Activated CD8-positive, alpha-beta memory T cell treated with anti-CD3 and anti-CD28 coated beads for 4 hours (primary cell): ENCODE results near the gene EXOSC2.

ENCODE experiments used
- DNase-seq, 2 donors: peaks; one replicate each; pipeline ENCODE4 v3.0.0-alpha.2; 2020; ENCODE audit warnings: low read depth in 2 of 2

Gene EXOSC2

DNA sequence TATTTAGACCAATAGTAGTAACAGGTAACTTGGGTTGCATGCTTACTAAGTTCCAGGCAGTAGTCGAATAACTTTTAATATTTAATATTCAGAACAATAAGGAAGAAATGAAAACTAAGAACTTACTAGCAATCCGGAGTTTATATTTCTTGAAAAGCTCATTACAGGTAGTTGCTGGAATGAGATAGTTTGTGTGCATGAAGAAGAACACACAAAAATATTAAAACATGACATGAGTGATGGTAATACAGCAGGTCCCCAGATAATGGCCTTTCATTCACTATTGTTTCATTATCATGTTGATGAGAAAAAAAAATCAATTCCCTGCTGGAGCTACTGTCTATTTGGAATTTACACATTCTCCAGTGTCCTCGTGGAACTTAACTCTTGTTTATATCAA lies 44.7 kb downstream of the EXOSC2 start:
- DNase-seq, result no peak

DNA sequence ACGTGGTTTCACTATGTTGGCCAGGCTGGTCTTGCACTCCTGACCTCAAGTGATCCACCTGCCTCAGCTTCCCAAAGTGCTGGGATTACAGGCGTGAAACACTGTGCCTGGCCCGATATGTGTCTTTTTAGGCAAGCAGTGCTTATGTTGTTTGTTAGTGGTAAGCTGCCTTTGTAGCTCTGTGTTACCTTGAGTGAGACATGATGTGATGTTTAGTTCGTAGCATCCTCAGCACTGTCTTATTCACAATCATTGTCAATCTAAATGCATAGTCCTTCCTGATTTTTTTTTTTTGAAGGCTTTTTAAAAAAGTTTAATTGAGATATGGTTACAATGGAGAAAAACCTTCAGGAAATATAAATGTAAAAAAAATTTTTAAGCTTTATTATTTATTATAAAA lies 45.5 kb downstream of the EXOSC2 start:
- DNase-seq, result no peak

DNA sequence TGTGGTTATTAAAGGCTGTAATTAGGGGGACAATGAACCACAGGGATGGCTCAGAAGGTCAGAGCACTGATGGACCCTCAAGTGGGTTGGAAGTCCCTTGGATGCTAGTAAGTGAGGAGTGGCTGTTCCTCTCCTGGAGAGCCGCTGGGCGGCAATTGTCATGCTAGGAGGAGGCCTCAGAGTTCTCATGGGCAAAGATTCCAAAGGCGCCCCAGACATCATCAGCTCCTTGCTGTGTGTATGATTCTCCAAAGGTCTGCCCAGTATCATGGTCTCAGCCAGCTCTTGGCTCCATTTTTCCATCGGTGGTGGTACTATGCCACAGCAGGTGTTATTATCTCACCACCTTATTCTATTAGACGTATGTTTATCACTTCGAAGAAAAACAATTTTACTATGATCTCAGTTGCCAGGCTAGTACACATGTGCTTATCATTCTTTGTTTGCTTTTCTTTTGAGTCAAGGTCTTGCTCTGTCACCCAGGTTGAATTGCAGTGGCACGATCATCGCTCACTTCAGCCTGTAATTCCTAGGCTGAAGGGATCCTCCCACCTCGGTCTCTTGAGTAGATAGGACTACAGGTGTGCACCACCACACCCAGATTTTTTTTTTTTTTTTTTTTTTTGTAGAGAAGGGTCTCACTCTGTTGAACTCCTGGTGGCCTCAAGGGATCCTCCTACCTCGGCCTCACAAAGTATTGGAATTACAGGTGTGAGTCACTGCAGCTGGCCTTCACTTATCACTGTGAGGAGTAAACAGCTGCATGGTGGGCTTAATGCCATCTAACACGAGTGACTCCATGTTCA lies 46.8 kb downstream of the EXOSC2 start:
- DNase-seq, result no peak

DNA sequence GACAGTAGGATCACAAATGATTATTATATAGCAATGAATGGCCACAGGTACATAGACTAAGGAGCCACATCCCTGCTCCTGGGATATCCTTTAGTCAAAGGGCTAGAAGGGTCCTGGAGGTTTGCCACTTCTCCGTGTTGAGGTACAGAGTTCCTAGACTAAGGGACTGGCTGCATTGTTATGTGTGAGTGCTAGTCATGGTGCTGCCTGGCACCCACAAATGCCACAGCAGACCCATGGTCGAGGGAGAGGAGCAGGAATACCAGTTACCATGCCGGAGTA lies 47.4 kb downstream of the EXOSC2 start:
- no peak for DNase-seq

DNA sequence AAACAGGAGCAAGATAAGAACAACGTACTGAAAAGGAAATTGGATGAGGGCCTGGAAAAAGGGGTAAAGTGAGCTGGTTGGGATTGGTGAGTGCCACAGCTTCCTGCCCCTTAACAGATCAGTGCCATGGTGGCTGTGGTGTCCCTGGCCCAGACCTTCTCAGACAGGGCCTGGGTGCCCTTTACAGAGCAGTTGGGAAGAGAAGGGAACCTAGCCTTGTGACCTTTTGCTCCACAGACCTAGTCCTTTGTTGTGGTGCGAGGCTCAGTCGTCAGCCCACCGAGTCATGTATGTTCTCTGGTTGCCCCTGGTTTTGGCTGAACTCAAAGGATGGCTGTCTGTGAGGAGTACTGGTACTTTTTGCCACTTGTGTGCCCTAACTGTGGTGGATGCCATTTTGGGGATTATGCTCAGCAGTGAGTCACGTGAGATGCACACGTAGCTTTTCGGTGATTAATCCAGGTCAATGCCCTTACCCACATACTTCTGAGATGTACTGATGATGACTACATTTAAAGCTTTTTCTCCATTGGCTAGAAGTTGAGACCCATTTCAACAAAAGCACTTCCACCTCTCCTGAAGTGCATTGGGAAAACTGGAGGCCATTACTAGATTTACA lies 48.4 kb downstream of the EXOSC2 start:
- DNase-seq, result no peak

DNA sequence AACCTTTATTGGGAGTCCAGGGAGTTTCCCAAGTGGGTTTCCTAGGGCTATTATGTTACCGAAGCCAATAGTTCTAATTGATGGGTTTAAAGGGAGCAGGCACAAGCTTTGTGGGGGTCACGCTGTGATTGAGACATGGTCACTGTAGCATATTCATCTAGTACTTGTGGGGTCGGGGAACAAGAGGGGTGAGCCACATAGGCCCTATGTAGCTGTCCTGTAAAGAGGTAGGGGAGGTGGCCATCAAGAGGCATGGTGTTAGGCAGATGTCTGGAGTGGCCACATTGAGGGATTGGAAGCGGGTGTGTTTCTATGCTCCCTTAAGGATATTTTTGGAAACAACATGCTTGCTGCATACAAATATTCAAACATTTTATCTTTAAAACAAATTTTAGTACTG lies 50.1 kb downstream of the EXOSC2 start:
- no peak for DNase-seq

DNA sequence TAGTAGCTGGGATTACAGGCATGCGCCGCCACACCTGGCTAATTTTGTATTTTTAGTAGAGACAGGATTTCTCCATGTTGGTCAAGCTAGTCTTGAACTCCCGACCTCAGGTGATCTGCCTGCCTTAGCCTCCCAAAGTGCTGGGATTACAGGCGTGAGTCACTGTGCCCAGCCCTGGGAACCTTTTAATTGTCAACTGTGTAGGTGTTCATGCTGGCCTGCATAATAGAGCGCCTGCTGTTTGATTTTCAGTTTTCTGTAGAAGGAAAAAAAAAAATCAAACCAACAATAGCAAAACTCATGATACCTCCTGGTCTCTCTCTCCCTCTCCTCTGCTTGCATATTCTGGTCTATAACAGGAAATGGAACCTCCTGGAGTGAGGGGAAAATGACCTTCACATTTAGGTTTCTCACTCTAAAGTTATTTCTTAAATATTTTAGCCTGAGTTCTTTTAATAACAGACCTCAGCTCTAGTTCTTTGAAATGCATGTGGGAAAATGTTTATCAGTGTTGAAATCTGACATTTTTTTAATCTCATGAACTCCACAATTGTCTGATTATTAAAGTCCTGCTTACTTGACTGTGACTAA lies 51.7 kb downstream of the EXOSC2 start:
- DNase-seq, result no peak

- DNase-seq, result no peak
Measured at GRCh38 chr9:130745829-130746228, 52.2 kb downstream of the EXOSC2 start.

DNA sequence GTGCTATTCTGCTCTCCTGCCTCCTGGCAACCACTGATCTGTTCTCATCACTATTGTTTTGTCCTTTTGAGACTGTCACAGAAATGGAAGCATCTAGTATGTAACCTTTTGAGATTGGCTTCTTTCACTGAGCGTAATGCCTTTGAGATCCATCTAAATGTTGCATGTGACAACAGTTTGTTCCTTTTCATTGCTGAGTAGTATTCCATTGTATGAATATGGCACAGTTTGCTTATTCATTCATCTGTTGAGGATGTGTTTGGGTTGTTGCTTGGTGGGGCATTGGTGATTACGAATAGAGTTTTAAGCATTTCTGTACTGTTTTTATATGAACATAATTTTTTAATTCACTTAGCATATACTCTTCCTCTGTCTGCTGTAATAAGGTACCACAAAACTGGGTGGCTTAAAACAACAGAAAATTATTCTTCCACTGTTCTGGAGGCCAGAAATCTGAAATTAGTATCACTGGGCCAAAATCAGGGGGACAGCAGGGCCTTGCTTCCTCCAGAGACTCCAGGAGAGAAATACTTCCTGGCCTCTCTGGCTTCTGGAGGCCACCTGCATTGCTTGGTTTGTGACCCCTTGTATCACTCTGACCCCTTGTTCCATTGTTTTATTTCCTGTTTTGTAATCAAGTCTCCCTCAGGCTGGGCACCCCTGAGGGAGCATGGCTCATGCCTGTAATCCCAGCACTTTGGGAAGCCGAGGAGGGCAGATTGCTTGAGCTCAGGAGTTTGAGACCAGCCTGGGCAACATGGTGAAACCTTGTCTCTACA lies 53.0 kb downstream of the EXOSC2 start:
- DNase-seq, result no peak

DNA sequence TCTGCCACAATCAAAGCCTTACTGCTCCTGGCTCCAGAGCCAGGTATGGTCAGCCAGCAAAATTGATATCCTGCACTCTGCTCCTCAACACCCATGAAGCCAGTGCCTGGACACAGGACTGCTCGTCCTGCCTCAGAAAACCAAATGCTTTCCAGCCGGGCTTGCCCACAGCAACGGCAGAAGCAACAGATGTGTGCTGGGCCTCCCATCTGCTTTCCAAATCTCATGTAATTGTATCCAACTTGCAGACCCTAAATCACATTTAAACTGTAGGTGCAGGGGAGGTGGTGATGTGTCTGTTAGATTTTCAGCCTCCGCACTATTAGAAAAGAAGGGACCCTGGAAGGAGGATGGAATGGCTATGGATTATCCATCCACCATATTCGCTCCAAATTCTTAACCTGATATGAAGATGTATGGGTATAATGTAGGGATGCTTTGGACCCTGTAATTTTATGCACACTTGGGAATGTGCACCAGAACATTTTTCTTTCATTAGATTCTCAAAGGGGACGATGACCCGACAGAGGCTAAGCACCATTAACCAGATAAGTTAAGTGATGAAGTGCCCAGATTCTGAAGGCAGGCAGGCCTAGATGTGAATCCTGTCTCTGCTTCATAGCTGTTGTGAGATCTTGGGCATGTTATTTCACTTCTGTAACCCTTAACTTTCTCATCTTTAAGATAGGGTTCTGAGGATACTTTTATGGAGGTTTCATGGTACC lies 58.2 kb downstream of the EXOSC2 start:
- no peak for DNase-seq
